PFSK-1 (cell line): Measurements from ENCODE around the gene ST8SIA6.

Experiments
- POLR2AphosphoS5 ChIP-seq: IDR thresholded peaks from 2 replicates; pipeline ENCODE4 v1.6.1; 2012; ENCODE audit warnings: low read depth, mild to moderate bottlenecking, control low read depth, low read length, moderate library complexity
- REST ChIP-seq, 2 experiments: IDR thresholded peaks; 2 replicates each; pipeline versions ENCODE4 v1.6.1 to v1.8.0; 2011 to 2012; ENCODE audit warnings: low read depth in 2 of 2, low read length in 2 of 2, control low read depth in 1 of 2, inconsistent platforms in 1 of 2, mild to moderate bottlenecking in 1 of 2, moderate library complexity in 1 of 2; ENCODE audit not compliant: insufficient read depth in 1 of 2
- SIN3A ChIP-seq: IDR thresholded peaks from 2 replicates; pipeline ENCODE4 v1.6.1; 2012; ENCODE audit warnings: mild to moderate bottlenecking, low read length, moderate library complexity, borderline replicate concordance; ENCODE audit not compliant: insufficient read depth

GRCh38 chr10:17450024-17450423, 4.4 kb downstream of the ST8SIA6 start:
- no peak for TF ChIP-seq POLR2AphosphoS5
- TF ChIP-seq REST (IDR thresholded peaks at IDR 0.05; ENCODE audit: insufficient read depth in 1 of 2, low read depth in 2 of 2, low read length in 2 of 2) = no peak
- TF ChIP-seq SIN3A = no peak
